A673 (cell line): ENCODE data around the gene MFSD11. TPM values are rescaled to one million over a fixed set of nuclear protein-coding genes. Genes with fewer than 3 reads are reported as not detected.

Experiments
- BruUV-seq: library from RNA; stranded (reverse); fragments of 400-500 nt; replicated peaks from 2 replicates; lab custom pipeline; 2021; lab: Mats Ljungman, UMichigan
- CTCF ChIA-PET: fragments of 300-600 bp; sonication (Branson Sonifier 250); formaldehyde crosslinking; loops from one replicate; lab custom pipeline; 2022; ENCODE audit warnings: antibody characterized with exemption; lab: Charles Lee
- POLR2A ChIA-PET: fragments of 300-600 bp; sonication (Branson Sonifier 250); formaldehyde crosslinking; loops from one replicate; lab custom pipeline; 2022; ENCODE audit warnings: antibody characterized with exemption; ENCODE audit not compliant: low non-redundant PET; lab: Charles Lee
- DNase-seq: peaks from one replicate; pipeline ENCODE4 v3.0.0-alpha.2; 2015; ENCODE audit warnings: low spot score
- H3K27ac ChIP-seq: fragments of 200-600 bp; sonication (generic); 2 replicates; pipeline ENCODE4 v1.5.1; 2016; ENCODE audit warnings: mixed run types, low read depth, mild to moderate bottlenecking, mixed read lengths, antibody characterized with exemption, low read length; ENCODE audit not compliant: poor library complexity, severe bottlenecking
- H3K27me3 ChIP-seq: fragments of 200-600 bp; sonication (generic); replicated peaks from 2 replicates; pipeline ENCODE4 v1.6.1; 2017; ENCODE audit warnings: mixed run types, low read depth, mild to moderate bottlenecking, mixed read lengths, antibody characterized with exemption, low read length; ENCODE audit not compliant: insufficient read depth, poor library complexity
- H3K36me3 ChIP-seq: fragments of 200-600 bp; sonication (generic); 2 replicates; pipeline ENCODE4 v1.6.1; 2016; ENCODE audit warnings: mixed run types, mild to moderate bottlenecking, mixed read lengths, antibody characterized with exemption, low read length; ENCODE audit not compliant: insufficient read depth, poor library complexity, severe bottlenecking
- H3K4me1 ChIP-seq: fragments of 200-600 bp; sonication (generic); 2 replicates; pipeline ENCODE4 v1.6.1; 2017; ENCODE audit warnings: mixed run types, mild to moderate bottlenecking, mixed read lengths, antibody characterized with exemption, low read length; ENCODE audit not compliant: insufficient read depth, poor library complexity, severe bottlenecking
- H3K4me3 ChIP-seq: fragments of 200-600 bp; sonication (generic); 2 replicates; pipeline ENCODE4 v1.5.1; 2016; ENCODE audit warnings: low read depth, mixed run types, mild to moderate bottlenecking, mixed read lengths, low read length; ENCODE audit not compliant: poor library complexity, severe bottlenecking
- H3K9me3 ChIP-seq: fragments of 200-600 bp; sonication (generic); 2 replicates; pipeline ENCODE4 v1.6.1; 2016; ENCODE audit warnings: mixed run types, low read depth, mild to moderate bottlenecking, mixed read lengths, antibody characterized with exemption, low read length; ENCODE audit not compliant: poor library complexity, severe bottlenecking
- CTCF ChIP-seq: fragments of 300-800, 200-600 bp; sonication (generic); conservative IDR thresholded peaks from 2 replicates; pipeline ENCODE4 v1.5.1; 2017; ENCODE audit warnings: low read depth, mild to moderate bottlenecking, antibody characterized with exemption, low read length, moderate library complexity, mixed read lengths
- EZH2 ChIP-seq: fragments of 200-600 bp; sonication (generic); IDR thresholded peaks from 2 replicates; pipeline ENCODE4 v1.6.1; 2017; ENCODE audit warnings: borderline replicate concordance, low read depth, mild to moderate bottlenecking, mixed read lengths, antibody characterized with exemption, low read length; ENCODE audit not compliant: poor library complexity, severe bottlenecking
- intact Hi-C: fragments of 100-400 bp; cut with micrococcal nuclease; formaldehyde crosslinking; loops from one replicate; pipeline ENCODE4 v1.10.0; 2022; ENCODE audit not compliant: unreplicated experiment
- total RNA-seq: library from RNA; stranded (reverse); gene quantifications from 2 replicates; pipeline ENCODE4 v1.2.3, GENCODE V29; 2021

The MFSD11 gene
- total RNA-seq, 1 experiment from 2014 or later, result 38.8 TPM

- ChIA-PET CTCF (no interaction called here), POLR2A (no interaction called here)
- DNase-seq, result no peak
- Histone ChIP-seq H3K27ac (no peak overlapping the region), H3K9me3 (no peaks in the 10 kb centered on the region), H3K27me3 (no peaks in the 10 kb centered on the region), H3K36me3 (no peaks in the 10 kb centered on the region), H3K4me3 (no peak overlapping the region), H3K4me1 (peaks cover 19% of the 10 kb centered on the region)
- TF ChIP-seq CTCF (no peak), EZH2 (no peak)
- intact Hi-C loops, result no loop called here
- no TSS peak for BruUV-seq
Observed at GRCh38 chr17:76700270-76700616, 37.7 kb upstream of the MFSD11 start.

GRCh38 chr17:76700617-76701470, 37.1 kb upstream of the MFSD11 start:
- TF ChIP-seq CTCF, result no peak
- TF ChIP-seq EZH2, result no peak
- H3K27ac ChIP-seq, result no peak overlapping the region
- ChIA-PET CTCF (no interaction called here), POLR2A (no interaction called here)
- no peak overlapping the region for H3K4me3 ChIP-seq
- H3K9me3 ChIP-seq, result no peaks in the 10 kb centered on the region
- DNase-seq, result no peak
- no peaks in the 10 kb centered on the region for H3K27me3 ChIP-seq
- intact Hi-C loops, result no loop called here
- no TSS peak for BruUV-seq
- H3K36me3 ChIP-seq, result no peaks in the 10 kb centered on the region
- peaks cover 19% of the 10 kb centered on the region for H3K4me1 ChIP-seq

- intact Hi-C loops, result no loop called here
- ChIA-PET POLR2A (interaction anchor here (0.5 to 0.6 kb wide), 2 partner anchors 11 to 30 kb away, joined by 3 to 15 read pairs; no protein-coding TSS in a partner anchor), CTCF (no interaction called here)
- H3K27me3 ChIP-seq, result no peaks in the 10 kb centered on the region
- no peak overlapping the region for H3K4me3 ChIP-seq
- H3K27ac ChIP-seq, result no peak overlapping the region
- TF ChIP-seq CTCF (no peak), EZH2 (no peak)
- no peak for DNase-seq
- no TSS peak for BruUV-seq
- no peaks in the 10 kb centered on the region for H3K9me3 ChIP-seq
- H3K4me1 ChIP-seq, result peaks cover 19% of the 10 kb centered on the region
- no peaks in the 10 kb centered on the region for H3K36me3 ChIP-seq
Observed at GRCh38 chr17:76701471-76701967, 36.4 kb upstream of the MFSD11 start.
